ENCODE results near the gene NLRP6. TPM values are rescaled to one million over a fixed set of nuclear protein-coding genes. Genes with fewer than 3 reads are reported as not detected.
A peak's percentile ranks its signal among the peaks of the same experiment; 100 is the strongest.
"Not testable (repeated sequence)": the region's sequence is repeated elsewhere in the genome, so short reads cannot be mapped to it uniquely, and the experiment has no call there.

Gene NLRP6
- total RNA-seq, 3 donors from 2014 or later (not counting 1 experiment from before 2014, with no cell fraction given): 1.7 to 3.0 (median 2.3) TPM

DNA sequence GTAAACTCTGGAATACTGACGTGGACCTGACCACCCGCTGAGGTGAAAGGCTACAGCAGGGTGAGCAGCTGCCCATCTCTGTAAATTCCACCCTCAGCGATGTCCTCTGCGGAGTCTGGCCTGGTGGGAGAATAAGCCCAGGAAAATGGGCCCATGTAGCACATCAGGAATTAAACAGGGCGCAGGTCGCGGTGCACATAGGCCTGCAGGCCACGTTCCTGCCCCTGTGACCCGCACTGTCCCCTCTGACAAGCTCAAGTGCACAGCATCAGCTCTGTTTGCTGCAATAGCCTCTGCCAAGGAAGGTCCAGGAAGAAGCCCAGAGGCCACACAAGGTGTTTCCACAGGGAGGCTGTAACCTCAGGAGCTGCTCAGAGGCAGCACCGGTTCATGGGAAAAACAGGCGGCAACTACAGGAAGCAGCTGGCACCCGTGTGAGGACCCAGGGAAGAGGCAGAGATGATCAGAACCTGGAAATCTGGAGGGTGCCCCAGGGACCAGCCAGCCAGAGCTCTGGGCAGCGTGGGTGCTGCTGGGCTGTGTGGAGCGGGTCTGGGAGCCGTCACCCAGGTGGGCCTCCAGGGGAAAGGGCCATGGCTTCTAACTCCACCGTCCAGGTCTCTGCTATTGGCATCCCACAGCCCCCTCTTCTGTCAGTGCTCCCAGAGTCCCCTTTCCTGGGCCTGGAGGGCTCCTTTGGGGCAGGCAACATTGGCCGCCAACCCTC is 28.6 kb downstream of the NLRP6 start:
- H3K36me3 ChIP-seq (ENCODE audit: control insufficient read depth, insufficient read depth, low read length): no peaks in the 10 kb centered on the region
- H3K4me1 ChIP-seq (ENCODE audit: control insufficient read depth, insufficient read depth, low read length): peaks cover 50% of the 10 kb centered on the region
- no peaks in the 10 kb centered on the region for H3K9me3 ChIP-seq (ENCODE audit: control insufficient read depth, insufficient read depth, low read length)
- H3K27me3 ChIP-seq (ENCODE audit: control insufficient read depth, insufficient read depth, low read length): no peaks in the 10 kb centered on the region
- H3K27ac ChIP-seq (ENCODE audit: low read length): peak overlapping the region; percentile 74
- Mint-ChIP-seq H3K9me3 (no peaks in the 10 kb centered on the region), H3K4me1 (peaks cover 52 to 53% of the 10 kb centered on the region in 2 donors), H3K27me3 (ENCODE audit: low read depth in 2 of 2) (no peaks in the 10 kb centered on the region), H3K36me3 (no peaks in the 10 kb centered on the region), H3K27ac (peak overlapping the region; percentile 93 to 98), H3K4me3 (peak overlapping the region; percentile 95)
- DNase-seq: no peak
- ATAC-seq: no peak
- no peak overlapping the region for H3K4me3 ChIP-seq (ENCODE audit: low read length)
- 88% methylated on average over 17 of the region's 17 CpGs for WGBS (ENCODE audit: insufficient coverage)
- intact Hi-C loops (cut with micrococcal nuclease): loop anchor here (5.0 kb wide), 2 partner anchors 50 to 55 kb away; no protein-coding TSS in a partner anchor
- TF ChIP-seq, protein P1, sequence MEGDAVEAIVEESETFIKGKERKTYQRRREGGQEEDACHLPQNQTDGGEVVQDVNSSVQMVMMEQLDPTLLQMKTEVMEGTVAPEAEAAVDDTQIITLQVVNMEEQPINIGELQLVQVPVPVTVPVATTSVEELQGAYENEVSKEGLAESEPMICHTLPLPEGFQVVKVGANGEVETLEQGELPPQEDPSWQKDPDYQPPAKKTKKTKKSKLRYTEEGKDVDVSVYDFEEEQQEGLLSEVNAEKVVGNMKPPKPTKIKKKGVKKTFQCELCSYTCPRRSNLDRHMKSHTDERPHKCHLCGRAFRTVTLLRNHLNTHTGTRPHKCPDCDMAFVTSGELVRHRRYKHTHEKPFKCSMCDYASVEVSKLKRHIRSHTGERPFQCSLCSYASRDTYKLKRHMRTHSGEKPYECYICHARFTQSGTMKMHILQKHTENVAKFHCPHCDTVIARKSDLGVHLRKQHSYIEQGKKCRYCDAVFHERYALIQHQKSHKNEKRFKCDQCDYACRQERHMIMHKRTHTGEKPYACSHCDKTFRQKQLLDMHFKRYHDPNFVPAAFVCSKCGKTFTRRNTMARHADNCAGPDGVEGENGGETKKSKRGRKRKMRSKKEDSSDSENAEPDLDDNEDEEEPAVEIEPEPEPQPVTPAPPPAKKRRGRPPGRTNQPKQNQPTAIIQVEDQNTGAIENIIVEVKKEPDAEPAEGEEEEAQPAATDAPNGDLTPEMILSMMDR (IDR thresholded peaks at IDR 0.05): no peak

DNA sequence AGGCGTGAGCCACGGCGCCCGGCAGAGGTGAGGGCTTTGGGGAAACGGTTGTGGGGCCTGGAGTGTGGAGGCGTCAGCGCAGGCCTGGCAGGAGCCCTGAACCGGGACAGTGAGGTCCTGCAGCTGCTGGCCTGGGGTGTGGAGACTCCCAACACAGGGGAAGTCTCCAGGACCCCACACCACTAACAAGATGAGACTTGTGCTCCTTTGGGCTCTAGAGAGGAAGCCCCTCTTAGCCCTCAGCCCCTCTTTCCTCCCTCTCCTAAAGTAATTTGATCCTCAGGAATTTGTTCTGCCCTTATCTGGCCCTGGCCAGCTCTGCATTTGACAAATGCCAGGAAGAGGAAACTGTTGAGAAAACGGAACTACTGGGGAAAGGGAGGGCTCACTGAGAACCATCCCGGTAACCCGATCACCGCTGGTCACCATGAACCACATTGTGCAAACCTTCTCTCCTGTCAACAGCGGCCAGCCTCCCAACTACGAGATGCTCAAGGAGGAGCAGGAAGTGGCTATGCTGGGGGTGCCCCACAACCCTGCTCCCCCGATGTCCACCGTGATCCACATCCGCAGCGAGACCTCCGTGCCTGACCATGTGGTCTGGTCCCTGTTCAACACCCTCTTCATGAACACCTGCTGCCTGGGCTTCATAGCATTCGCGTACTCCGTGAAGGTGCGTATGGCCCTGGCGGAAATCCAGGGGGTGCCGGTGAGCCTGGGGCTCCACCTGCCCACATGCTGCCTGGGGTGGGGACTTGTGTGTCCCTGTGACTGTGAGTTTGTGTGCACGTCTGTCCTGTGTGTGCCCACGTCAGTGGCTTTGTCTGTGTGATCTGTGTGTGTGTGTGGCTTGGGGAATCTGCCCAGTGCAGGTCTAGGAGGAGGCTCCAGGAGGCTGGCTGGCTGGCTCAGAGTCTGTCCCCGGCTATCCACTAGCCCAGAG is 29.8 kb downstream of the NLRP6 start, which contains the start of gene IFITM2:
IFITM2 (plus strand) TSS at position 51 of the 943 bp plus-strand sequence; CDS start at position 428, 377 bp downstream.
- ATAC-seq (peak; percentile 39 to 77 (median 51)), DNase-seq (peak in 1 of 2 donors; percentile 78)
- intact Hi-C loops (cut with micrococcal nuclease): loop anchor here (5.0 kb wide), 2 partner anchors 49 to 56 kb away; no protein-coding TSS in a partner anchor
- Mint-ChIP-seq H3K27ac (peak within 1 kb of the TSS; percentile 93 to 98), H3K4me3 (peak within 1 kb of the TSS; percentile 95), H3K4me1 (peaks cover 59 to 61% of the 10 kb centered on the region in 2 donors)
- not testable (repeated sequence) for H3K36me3 Mint-ChIP-seq; H3K9me3 Mint-ChIP-seq; H3K27me3 ChIP-seq (ENCODE audit: control insufficient read depth, insufficient read depth, low read length); H3K9me3 ChIP-seq (ENCODE audit: control insufficient read depth, insufficient read depth, low read length); H3K27me3 Mint-ChIP-seq (ENCODE audit: low read depth in 2 of 2); H3K36me3 ChIP-seq (ENCODE audit: control insufficient read depth, insufficient read depth, low read length)
- Histone ChIP-seq H3K4me3 (ENCODE audit: low read length) (peak within 1 kb of the TSS; percentile 50), H3K27ac (ENCODE audit: low read length) (peak within 1 kb of the TSS; percentile 74), H3K4me1 (ENCODE audit: control insufficient read depth, insufficient read depth, low read length) (peaks cover 61% of the 10 kb centered on the region)
- 10% methylated on average over 25 of the region's 28 CpGs for WGBS (ENCODE audit: insufficient coverage)

DNA sequence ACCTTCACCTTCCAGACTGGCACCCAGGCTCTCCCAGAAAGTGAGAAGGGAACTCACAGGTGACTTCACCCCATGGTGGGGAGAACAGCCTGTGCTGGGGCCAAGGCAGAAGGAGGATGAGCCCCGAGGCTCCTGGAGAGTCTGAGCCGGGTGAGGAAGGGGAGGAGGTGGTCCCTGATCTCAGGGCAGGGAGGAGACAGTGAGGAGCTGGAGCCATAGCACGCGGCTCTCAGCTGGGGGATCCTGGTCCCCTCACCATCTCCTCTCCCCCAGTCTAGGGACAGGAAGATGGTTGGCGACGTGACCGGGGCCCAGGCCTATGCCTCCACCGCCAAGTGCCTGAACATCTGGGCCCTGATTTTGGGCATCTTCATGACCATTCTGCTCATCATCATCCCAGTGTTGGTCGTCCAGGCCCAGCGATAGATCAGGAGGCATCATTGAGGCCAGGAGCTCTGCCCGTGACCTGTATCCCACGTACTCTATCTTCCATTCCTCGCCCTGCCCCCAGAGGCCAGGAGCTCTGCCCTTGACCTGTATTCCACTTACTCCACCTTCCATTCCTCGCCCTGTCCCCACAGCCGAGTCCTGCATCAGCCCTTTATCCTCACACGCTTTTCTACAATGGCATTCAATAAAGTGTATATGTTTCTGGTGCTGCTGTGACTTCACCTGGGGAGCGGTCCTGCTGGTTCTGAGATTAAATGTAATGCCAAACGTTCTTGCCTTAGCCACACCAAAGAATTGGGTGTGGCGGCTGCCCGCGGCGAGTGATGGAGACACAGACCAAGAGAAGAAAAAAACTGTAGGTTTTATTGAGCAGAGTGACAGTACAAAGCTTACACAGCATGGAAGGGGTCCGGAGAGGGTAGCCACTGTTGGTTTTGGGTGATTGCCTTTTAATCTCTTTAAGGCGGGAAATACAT is 30.8 kb downstream of the NLRP6 start:
- H3K27me3 Mint-ChIP-seq (ENCODE audit: low read depth in 2 of 2); H3K9me3 Mint-ChIP-seq; H3K9me3 ChIP-seq (ENCODE audit: control insufficient read depth, insufficient read depth, low read length); H3K36me3 ChIP-seq (ENCODE audit: control insufficient read depth, insufficient read depth, low read length); H3K36me3 Mint-ChIP-seq; H3K27me3 ChIP-seq (ENCODE audit: control insufficient read depth, insufficient read depth, low read length): not testable (repeated sequence)
- WGBS (ENCODE audit: insufficient coverage): 18% methylated on average over 22 of the region's 24 CpGs
- H3K4me3 ChIP-seq (ENCODE audit: low read length): peak overlapping the region; percentile 50
- peaks cover 68% of the 10 kb centered on the region for H3K4me1 ChIP-seq (ENCODE audit: control insufficient read depth, insufficient read depth, low read length)
- ATAC-seq (peak; percentile 5 to 7 (median 6)), DNase-seq (peak in 1 of 2 donors; percentile 56)
- intact Hi-C loops (cut with micrococcal nuclease): loop anchor here (1.0 to 5.0 kb wide), 3 partner anchors 8 to 57 kb away; no protein-coding TSS in a partner anchor
- peak overlapping the region; percentile 93 to 98 for H3K27ac Mint-ChIP-seq
- peak overlapping the region; percentile 74 for H3K27ac ChIP-seq (ENCODE audit: low read length)
- peaks cover 68 to 70% of the 10 kb centered on the region in 2 donors for H3K4me1 Mint-ChIP-seq
- peak overlapping the region; percentile 95 for H3K4me3 Mint-ChIP-seq

DNA sequence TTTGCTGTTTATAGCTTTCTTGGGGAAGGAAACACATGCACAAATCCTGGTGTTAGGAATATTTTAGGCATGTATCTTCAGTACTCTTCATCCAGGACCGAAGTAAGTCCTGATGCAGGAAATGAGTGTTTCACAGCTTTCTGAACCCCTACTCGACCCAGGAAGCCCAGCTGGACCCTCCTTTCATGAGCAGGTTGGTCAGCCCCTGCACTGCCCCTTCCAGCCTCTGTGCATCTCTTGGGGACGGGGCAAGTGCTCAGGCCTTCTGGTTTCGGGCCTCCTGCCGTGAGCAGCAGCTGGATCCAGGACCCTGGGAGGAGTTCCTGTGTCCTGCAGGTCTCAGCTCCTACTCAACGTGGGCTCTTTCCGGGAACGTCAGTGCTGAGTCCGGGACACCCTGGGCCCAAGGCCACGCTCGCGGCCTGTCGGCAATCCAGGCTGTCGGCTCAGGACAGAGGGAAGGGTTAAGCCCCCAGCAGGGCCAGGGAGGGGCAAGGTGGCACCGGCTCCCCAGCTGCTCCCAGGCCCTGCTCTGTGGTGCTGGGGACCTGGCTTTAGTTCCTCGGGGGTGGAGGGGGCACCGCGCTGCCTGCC is 31.9 kb downstream of the NLRP6 start:
- H3K9me3 ChIP-seq (ENCODE audit: control insufficient read depth, insufficient read depth, low read length); H3K36me3 Mint-ChIP-seq; H3K36me3 ChIP-seq (ENCODE audit: control insufficient read depth, insufficient read depth, low read length); ATAC-seq; H3K27me3 ChIP-seq (ENCODE audit: control insufficient read depth, insufficient read depth, low read length); H3K27me3 Mint-ChIP-seq (ENCODE audit: low read depth in 2 of 2); DNase-seq; H3K9me3 Mint-ChIP-seq: not testable (repeated sequence)
- Histone ChIP-seq H3K4me3 (ENCODE audit: low read length) (peak overlapping the region; percentile 50), H3K4me1 (ENCODE audit: control insufficient read depth, insufficient read depth, low read length) (peaks cover 60% of the 10 kb centered on the region), H3K27ac (ENCODE audit: low read length) (peak overlapping the region; percentile 60)
- Mint-ChIP-seq H3K27ac (peak overlapping the region; percentile 93 to 98), H3K4me3 (peak overlapping the region; percentile 95), H3K4me1 (peaks cover 72 to 73% of the 10 kb centered on the region in 2 donors)
- WGBS (ENCODE audit: insufficient coverage): 7% methylated on average over 3 of the region's 18 CpGs
- intact Hi-C loops (cut with micrococcal nuclease): loop anchor here (1.0 to 5.0 kb wide), 3 partner anchors 7 to 58 kb away; no protein-coding TSS in a partner anchor

DNA sequence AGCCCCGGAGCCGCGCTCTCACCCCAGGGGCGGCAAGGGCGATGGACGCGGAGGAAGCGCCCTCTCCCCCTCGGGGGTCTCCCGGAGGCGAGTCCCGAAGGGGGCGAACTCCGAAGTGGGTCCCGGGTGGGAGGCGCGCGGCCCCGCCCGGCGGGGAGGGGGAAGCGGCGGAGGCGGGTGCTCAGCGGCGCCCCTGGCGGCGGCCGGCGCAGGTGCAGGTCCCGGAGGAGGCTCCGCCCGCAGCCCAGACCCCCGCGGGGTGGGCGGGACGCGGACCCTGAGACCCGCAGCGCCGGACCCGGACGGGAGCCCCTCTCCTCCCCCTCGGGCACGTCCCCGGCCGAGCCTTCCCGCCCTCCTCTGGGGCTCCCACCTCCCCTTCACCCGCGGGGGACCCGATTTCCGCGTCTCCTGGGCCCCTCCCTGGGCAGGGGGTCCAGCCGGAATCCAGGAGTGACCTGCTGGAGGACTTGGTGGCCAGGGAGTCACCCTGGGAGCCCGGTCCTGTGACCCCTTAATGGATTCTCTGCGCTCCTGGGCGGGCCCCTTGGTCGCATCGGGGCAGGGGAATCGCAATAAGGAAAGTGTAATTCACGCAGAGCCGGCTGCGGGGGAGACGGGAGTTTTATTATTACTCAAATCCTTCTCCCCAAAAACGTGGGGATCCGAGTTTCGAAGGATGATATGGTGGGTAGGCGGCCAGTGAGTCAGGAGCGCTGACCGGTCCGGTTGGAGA is 33.0 kb downstream of the NLRP6 start:
- Mint-ChIP-seq H3K4me1 (peaks cover 61 to 62% of the 10 kb centered on the region in 2 donors), H3K4me3 (peak overlapping the region; percentile 97), H3K27ac (peak overlapping the region; percentile 92 to 99)
- DNase-seq; H3K36me3 Mint-ChIP-seq; H3K9me3 ChIP-seq (ENCODE audit: control insufficient read depth, insufficient read depth, low read length); intact Hi-C loops (cut with micrococcal nuclease); H3K27me3 Mint-ChIP-seq (ENCODE audit: low read depth in 2 of 2); H3K9me3 Mint-ChIP-seq; H3K27me3 ChIP-seq (ENCODE audit: control insufficient read depth, insufficient read depth, low read length): not testable (repeated sequence)
- ATAC-seq: peak; percentile 45 to 63 (median 55)
- Histone ChIP-seq H3K36me3 (ENCODE audit: control insufficient read depth, insufficient read depth, low read length) (peaks cover 11% of the 10 kb centered on the region), H3K27ac (ENCODE audit: low read length) (peak overlapping the region; percentile 72), H3K4me1 (ENCODE audit: control insufficient read depth, insufficient read depth, low read length) (peaks cover 50% of the 10 kb centered on the region), H3K4me3 (ENCODE audit: low read length) (peak overlapping the region; percentile 25)
- 0% methylated on average over 3 of the region's 71 CpGs for WGBS (ENCODE audit: insufficient coverage)
